Measurements from ENCODE around the gene KLHL29. TPM values are rescaled to one million over a fixed set of nuclear protein-coding genes. Genes with fewer than 3 reads are reported as not detected.

The KLHL29 gene
- total RNA-seq, 1 donor from 2014 or later: 2.2 TPM

- no peak for DNase-seq (ENCODE audit: low read depth in 2 of 2)
Measured at GRCh38 chr2:23692263-23692662, 307.3 kb downstream of the KLHL29 start.

DNA sequence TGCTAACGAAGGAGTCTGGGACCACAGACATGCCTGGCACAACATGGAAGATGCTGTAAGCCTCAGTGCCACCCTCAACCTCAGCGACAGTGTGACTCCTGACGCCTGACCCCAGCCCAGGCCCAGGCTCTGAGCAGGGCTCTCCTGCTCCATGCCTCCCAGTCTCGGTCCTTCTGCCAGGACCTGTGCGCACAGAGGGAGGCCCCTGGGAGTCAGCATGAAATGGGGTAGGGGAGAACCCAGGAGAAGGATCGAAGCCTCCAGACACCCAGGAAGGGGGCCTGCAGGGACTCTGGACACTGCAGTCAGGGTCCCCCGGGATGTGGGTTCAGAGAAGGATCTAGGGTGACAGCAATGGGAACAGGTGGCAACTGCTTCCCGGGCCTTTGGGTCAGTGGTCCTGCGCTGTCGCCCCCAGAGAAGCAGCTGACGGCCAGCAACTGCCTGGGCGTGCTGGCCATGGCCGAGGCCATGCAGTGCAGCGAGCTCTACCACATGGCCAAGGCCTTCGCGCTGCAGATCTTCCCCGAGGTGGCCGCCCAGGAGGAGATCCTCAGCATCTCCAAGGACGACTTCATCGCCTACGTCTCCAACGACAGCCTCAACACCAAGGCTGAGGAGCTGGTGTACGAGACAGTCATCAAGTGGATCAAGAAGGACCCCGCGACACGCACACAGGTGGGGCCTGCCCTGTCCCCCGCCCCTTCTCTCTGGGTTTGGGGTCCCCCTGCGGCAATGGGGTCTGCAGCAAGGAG lies 308.0 kb downstream of the KLHL29 start:
- DNase-seq (ENCODE audit: low read depth in 2 of 2): no peak

DNA sequence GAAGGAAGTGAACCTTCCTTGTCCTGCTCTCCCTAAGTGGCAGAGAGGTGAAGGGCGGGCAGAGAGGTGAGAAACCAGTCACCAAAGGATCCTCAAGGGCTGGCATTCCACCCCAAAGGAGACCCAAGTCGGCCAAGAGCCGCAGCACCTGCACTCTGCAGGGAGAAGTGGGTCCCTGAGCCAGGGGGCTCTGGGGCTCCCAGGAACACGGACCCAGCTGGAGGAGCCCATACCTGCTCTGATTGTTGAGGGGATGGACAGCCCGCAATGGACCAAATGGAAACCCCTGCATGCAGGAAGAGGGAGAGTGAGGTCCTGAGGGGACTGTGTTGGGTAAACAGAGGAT lies 308.6 kb downstream of the KLHL29 start:
- DNase-seq (ENCODE audit: low read depth in 2 of 2): no peak

DNA sequence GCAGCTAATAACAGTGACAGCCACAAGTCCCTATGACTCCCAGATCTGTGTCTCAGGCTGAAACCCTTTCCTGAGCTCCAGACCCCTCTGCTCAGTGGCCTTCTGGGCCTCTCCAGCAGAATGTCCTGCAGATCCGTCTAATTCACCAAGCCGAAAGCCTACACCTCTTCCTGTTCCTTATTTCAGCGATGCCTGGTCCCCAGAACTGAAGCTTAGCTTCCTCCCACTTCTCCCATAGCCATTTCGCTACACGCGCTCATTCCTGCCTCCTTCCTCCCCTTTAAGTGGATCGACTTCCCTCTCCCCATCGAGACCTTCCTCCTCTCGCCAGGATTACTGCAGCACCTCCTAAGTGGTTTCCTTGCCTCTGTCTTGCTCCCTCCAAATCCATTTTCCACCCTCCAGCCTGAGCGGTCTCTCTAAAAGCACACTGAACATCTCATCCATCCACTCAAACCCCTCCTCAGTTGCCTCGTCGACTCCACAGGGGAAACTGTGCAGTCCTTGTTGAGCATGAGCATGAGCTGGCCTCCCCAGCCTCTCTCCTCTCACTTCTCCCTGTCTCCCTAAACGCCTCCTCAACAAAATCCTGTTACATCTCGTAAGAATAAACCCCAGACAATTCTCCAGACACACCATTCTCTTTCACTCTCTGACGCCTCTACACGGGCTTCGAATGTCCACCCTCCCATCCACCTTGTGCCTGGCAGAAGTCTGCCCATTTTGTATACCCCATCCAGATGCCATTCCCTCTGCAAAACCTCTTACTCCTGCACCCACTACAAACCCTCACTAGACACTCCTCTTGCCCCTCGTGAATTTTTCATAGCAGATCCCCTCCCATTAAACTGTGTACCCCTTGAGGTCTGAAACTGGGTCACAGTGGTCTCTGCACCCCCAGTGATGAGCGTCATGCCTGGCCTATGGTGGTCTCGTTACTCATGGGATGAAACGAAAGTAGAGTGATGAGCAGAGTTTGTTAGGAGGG lies 309.4 kb downstream of the KLHL29 start:
- no peak for DNase-seq (ENCODE audit: low read depth in 2 of 2)

GRCh38 chr2:23695214-23695889 lies 310.4 kb downstream of the KLHL29 start:
- DNase-seq (ENCODE audit: low read depth in 2 of 2): no peak

DNA sequence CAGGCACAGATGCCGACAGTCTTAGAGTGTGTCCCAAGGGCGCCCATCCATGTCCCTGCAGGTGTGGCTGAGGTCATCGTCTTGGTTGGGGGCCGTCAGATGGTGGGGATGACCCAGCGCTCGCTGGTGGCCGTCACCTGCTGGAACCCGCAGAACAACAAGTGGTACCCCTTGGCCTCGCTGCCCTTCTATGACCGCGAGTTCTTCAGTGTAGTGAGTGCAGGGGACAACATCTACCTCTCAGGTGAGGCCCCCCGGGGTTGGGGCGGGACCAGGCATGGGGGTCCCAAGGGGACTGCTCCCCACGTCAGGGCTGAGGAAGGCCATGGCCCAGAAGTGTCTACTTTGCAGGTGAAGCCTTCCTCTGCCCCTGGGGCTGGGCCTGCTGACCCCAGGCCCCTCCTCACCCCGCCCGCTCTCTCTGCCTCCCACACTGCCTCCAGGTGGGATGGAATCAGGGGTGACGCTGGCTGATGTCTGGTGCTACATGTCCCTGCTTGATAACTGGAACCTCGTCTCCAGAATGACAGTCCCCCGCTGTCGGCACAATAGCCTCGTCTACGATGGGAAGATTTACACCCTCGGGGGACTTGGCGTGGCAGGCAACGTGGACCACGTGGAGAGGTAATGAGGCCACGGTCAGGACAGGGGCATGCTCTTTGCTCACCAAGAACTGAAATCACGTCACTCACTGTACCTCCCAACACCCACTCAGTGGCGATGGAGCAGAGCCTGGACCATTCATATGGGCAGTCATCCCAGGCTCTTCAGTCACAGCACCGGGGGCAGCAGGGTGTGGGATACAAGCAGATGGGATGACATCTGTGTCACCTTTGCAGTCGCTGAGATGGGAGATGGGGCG lies 311.1 kb downstream of the KLHL29 start:
- DNase-seq (ENCODE audit: low read depth in 2 of 2): no peak

GRCh38 chr2:23696752-23697045 lies 311.7 kb downstream of the KLHL29 start:
- no peak for DNase-seq (ENCODE audit: low read depth in 2 of 2)

- DNase-seq (ENCODE audit: low read depth in 2 of 2): no peak
Measured at GRCh38 chr2:23697256-23698075, 312.5 kb downstream of the KLHL29 start.

DNA sequence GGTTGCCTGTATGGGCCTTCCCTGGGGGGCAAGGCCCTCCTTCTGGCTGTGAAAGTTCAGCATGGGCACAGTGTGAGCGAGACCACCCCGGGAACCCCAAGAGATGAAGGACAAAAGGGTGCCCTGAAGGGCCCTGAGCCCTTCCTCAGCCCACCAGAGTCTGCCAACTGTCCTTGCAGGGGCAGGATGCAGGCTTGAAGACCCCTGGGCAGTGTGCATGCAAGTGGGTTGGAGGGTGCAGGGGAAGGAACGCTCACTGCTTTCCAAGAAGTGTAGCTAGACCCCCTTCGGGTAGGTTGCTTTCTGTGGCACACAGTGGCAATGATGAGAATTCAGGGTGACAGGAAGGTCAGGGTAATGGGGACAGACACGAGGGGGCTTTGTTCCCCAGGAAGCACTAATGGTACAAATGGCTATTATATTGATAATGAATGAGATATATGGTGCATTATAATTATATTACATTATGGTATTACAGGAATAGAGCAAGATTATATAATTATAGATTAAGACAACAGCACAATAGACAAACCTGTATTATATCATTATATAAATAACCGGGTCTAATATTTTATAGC lies 313.2 kb downstream of the KLHL29 start:
- no peak for DNase-seq (ENCODE audit: low read depth in 2 of 2)

DNA sequence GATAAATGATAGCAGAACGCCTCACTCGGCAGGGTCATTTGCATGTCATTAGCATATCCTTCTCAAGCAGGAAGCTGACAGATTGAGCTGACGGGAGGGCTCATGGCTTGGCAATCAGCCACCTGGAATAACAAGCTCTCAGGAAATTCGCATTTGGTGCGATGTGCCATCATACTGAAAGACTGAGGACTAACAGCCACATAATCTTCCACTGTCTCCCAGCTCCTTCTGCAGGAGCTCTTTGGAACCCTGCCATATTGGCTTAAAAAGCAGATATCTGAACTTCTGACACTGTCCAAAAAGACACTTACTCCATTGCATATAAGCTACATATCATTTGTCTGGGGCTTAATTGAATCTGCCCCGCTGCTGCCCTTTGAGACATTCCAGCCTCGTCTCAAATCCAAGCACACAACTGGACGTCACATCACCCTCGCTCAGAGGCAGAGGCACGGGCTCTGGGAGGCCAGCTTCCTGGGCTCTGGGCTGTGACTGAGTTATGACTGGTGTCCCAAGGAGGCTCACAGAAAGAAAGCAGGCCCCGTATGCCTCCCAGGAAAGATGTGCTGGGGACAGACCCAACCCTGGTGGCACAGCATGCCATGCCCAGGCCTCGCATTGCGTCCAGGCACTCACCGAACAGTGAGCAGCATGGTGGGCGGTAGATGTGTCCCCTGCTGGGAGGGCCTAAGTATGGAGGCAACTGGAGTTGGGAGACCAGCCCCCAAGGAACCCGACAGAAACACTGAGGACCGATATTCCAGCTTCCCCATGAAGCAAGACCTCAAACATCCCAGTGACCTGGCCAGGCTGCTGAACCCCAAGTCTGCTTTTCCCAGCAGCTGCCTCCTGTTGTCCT lies 314.0 kb downstream of the KLHL29 start:
- DNase-seq (ENCODE audit: low read depth in 2 of 2): peak; percentile 4 to 44

DNA sequence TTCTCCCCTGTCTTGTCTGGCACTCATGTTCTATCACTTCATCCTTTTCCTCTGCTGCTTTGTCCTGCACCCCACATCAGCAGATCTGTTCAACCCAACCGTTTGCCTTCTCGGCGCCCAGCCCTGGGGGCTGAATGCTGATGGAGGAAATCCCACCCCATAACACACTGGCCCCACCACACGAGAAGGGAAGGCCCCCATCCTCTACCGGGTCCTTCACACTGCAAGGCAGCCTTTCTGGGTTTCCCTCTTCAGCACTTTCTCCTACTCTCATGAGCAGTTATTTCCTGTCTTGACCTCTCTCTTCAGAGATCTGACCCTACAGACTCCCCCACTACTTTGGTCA lies 314.6 kb downstream of the KLHL29 start:
- no peak for DNase-seq (ENCODE audit: low read depth in 2 of 2)

DNA sequence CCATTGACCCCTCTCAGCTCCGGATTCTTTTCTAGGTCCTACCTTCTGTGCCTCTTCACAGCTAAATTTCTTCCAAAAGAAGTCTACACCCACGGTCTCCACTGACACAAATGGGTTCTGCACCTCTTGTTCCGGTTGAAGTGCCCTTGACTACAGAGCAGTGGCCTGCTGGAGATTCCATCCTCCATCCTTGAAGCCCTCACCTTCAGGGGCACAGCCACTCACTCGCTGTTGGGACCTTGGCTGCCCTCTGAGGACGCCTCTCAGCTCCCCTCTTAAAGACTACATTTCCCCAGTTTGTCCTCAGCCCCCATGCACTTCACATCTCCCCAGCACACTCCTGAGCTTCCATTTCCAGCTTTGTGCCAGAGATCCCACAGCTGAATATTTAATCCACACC lies 315.6 kb downstream of the KLHL29 start:
- no peak for DNase-seq (ENCODE audit: low read depth in 2 of 2)

DNA sequence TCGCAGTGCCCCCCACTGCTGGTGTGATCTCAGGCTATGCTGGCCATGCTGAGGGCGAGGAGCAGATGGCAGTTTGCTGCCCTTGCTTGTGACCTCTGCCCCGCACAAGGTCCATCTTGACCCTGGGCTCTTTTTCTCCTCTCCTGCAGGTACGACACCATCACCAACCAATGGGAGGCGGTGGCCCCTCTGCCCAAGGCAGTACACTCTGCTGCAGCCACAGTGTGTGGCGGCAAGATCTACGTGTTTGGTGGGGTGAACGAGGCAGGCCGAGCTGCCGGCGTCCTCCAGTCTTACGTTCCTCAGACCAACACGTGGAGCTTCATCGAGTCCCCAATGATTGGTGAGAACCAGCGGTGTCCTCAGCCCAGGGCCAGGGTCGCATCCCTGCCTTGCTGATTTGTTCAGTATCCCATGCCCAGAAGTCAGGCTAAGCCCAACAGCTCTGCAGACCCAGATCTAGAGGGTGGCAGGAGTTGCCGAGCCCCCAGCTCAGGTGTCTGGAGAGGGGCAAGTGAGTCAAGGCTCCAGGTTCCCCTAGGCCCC lies 318.1 kb downstream of the KLHL29 start:
- DNase-seq (ENCODE audit: low read depth in 2 of 2): no peak

DNA sequence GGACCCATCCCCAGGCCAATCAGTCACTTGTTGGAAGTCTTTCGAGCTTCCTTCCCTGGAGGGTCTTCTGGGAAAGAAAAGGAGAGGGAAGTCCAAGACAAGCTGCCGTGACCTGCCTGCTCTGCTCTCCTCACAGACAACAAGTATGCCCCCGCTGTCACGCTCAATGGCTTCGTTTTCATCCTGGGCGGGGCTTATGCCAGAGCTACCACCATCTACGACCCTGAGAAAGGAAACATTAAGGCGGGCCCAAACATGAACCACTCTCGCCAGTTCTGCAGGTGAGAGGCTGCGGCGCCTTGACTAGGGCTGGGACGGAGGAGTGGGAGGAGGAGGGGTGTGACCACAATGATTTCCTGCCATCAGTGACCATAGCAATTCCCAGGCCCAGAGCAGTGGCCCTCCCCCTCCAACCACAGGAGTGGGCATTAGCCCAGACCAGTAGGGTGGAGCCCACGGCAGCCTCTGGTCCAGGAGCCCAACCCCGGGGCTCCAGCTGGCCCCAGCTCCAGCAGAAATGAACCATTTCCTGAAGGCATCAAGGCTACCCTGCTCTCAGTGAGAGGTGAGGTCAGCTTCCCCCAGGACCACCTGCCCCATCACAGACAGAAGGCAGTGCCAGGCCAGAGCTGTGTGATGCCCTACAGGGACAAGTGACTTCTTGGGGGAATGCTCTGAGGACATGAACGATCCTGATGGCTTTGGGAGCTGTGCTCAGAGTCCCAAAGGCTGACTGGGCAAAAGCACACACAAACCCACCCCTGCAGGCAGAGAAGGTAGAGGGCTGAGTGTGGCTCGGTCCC lies 318.8 kb downstream of the KLHL29 start:
- DNase-seq (ENCODE audit: low read depth in 2 of 2): no peak

DNA sequence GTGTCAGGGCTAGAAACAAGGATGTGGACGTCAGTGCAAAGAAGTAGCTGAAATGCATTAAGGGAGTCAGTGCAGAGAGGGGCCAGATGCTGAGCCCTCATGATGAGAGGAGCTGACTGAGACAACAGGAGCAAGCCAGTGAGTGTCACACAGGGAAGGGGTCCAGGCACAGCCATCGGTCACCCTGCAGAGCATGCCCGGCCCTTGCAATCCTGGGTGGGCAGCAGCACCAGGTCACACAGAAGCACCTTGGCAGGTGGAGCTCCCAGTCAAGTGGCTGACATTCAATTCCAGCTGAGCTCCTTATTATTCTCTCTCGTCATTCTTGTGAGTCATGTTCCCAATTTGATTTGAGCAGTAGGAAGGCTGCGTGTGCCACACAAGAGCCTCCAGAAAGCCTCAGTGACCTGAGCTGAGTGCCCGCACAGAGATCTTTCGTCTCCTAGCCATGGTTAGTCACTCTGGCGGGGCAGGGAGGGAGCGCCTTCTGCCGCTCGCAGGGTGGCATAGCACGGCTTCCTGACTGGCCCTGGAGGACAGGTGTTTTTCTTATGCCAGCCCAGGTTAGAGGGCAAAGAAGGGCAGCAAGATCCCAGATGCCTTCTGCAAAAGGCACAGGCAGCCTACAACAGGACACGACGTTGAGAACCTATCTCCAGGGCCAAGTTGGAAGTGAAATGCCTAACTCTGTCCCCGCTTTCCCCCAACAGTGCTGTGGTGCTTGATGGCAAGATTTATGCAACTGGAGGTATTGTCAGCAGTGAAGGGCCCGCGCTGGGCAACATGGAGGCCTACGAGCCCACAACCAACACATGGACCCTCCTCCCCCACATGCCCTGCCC lies 321.0 kb downstream of the KLHL29 start:
- no peak for DNase-seq (ENCODE audit: low read depth in 2 of 2)

GRCh38 chr2:23706613-23707078 lies 321.7 kb downstream of the KLHL29 start:
- no peak for DNase-seq (ENCODE audit: low read depth in 2 of 2)

DNA sequence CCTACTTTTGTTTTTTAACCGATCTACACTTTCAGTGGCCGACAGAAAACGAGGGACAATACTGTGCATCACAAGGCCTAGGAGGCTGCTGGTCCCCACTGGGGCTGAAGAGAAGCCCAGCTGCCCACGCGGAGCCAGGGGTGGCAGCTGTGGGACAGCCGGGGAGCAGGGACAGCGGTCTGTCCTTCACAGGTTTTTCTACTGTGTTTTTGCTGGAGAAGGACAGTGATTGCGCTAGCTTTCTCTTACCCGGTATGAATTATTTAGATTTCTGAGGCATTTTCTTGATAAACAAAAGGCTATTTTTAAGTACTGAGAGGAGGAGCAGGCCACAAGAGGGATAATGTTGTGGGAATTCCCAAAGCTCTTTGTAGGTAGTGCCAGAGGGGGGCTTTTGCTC lies 322.1 kb downstream of the KLHL29 start:
- DNase-seq (ENCODE audit: low read depth in 2 of 2): no peak
